GM23248 (cell line): Measurements from ENCODE around the gene PTPN23. TPM values are rescaled to one million over a fixed set of nuclear protein-coding genes. Genes with fewer than 3 reads are reported as not detected.

Source experiments
- DNase-seq: peaks from one replicate; pipeline ENCODE4 v3.0.0-alpha.2; 2015
- H2AFZ ChIP-seq: fragments of 200-600 bp; sonication (generic); 2 replicates; pipeline ENCODE4 v1.6.1; 2016; ENCODE audit warnings: antibody characterized with exemption
- H3F3A ChIP-seq: fragments of 200-600 bp; sonication (generic); 2 replicates; pipeline ENCODE4 v1.6.1; 2016; ENCODE audit warnings: mild to moderate bottlenecking, antibody characterized with exemption, mixed run types; ENCODE audit not compliant: insufficient read depth
- H3K27ac ChIP-seq: fragments of 200-600 bp; sonication (generic); 2 replicates; pipeline ENCODE4 v1.5.1; 2016; ENCODE audit warnings: mild to moderate bottlenecking
- H3K27me3 ChIP-seq: fragments of 200-600 bp; sonication (generic); replicated peaks from 2 replicates; pipeline ENCODE4 v1.6.1; 2016; ENCODE audit warnings: mild to moderate bottlenecking; ENCODE audit not compliant: insufficient read depth
- H3K36me3 ChIP-seq: fragments of 200-600 bp; sonication (generic); 2 replicates; pipeline ENCODE4 v1.6.1; 2016; ENCODE audit warnings: low read depth, mild to moderate bottlenecking
- H3K4me1 ChIP-seq: fragments of 200-600 bp; sonication (generic); 2 replicates; pipeline ENCODE4 v1.6.1; 2016; ENCODE audit warnings: mild to moderate bottlenecking; ENCODE audit not compliant: insufficient read depth
- H3K4me2 ChIP-seq: fragments of 200-600 bp; sonication (generic); one replicate; pipeline ENCODE4 v1.6.1; 2016; ENCODE audit warnings: mild to moderate bottlenecking; ENCODE audit not compliant: unreplicated experiment
- H3K4me3 ChIP-seq: fragments of 200-600 bp; sonication (generic); 2 replicates; pipeline ENCODE4 v1.5.1; 2016; ENCODE audit warnings: mild to moderate bottlenecking
- H3K79me2 ChIP-seq: fragments of 200-600 bp; sonication (generic); 2 replicates; pipeline ENCODE4 v1.6.1; 2016; ENCODE audit warnings: mild to moderate bottlenecking; ENCODE audit not compliant: insufficient read depth
- H3K9ac ChIP-seq: fragments of 200-600 bp; sonication (generic); 2 replicates; pipeline ENCODE4 v1.6.1; 2016; ENCODE audit warnings: mild to moderate bottlenecking
- H3K9me2 ChIP-seq: fragments of 200-600 bp; sonication (generic); 2 replicates; pipeline ENCODE4 v1.6.1; 2016; ENCODE audit warnings: mixed run types, mild to moderate bottlenecking, moderate library complexity; ENCODE audit not compliant: insufficient read depth
- H3K9me3 ChIP-seq: fragments of 200-600 bp; sonication (generic); one replicate; pipeline ENCODE4 v1.6.1; 2017; ENCODE audit warnings: low read depth
- H4K20me1 ChIP-seq: fragments of 200-600 bp; sonication (generic); 2 replicates; pipeline ENCODE4 v1.6.0; 2016; ENCODE audit not compliant: insufficient read depth
- EZH2 ChIP-seq: fragments of 200-600 bp; sonication (generic); IDR thresholded peaks from 2 replicates; pipeline ENCODE4 v1.6.1; 2018; ENCODE audit warnings: antibody characterized with exemption, mild to moderate bottlenecking; ENCODE audit not compliant: insufficient read depth, poor library complexity, severe bottlenecking
- EZH2phosphoT487 ChIP-seq: fragments of 200-600 bp; sonication (generic); IDR thresholded peaks from 2 replicates; pipeline ENCODE4 v1.6.1; 2018; ENCODE audit warnings: antibody characterized with exemption, moderate library complexity, mild to moderate bottlenecking, low read depth; ENCODE audit not compliant: insufficient read depth
- WGBS, 2 experiments: methylation state at CpG; one replicate each; pipeline ENCODE4 v1.1.6; 2015 to 2017; ENCODE audit warnings: low lambda C conversion rate in 2 of 2, low coverage in 1 of 2; ENCODE audit errors: missing lambda C conversion rate in 2 of 2; 5-methylcytosine and 5-hydroxymethylcytosine counted together
- in situ Hi-C: fragments of 300-500 bp; cut with MboI; formaldehyde crosslinking; loops from 2 replicates; pipeline ENCODE4 v1.15.0; 2020
- polyA plus RNA-seq: library from polyadenylated mRNA; unstranded; fragments of >200 nt; fragmentation: Nextera tagmentation; extraction: Ambion mirVana; gene quantifications from 2 replicates; pipeline ENCODE4 v1.2.1, GENCODE V29; 2016
- total RNA-seq: library from RNA; depleted of rRNA; stranded (reverse); fragments of >200 nt; shearing (Covaris generic); gene quantifications from 2 replicates; pipeline ENCODE4 v1.2.3, GENCODE V29; 2014

The PTPN23 gene
- total and polyA plus RNA-seq, 2 experiments from 2014 or later = 9.0 to 14.3 TPM

- no peak for TF ChIP-seq EZH2phosphoT487
- TF ChIP-seq EZH2 = no peak
- H3K9ac ChIP-seq = no peak overlapping the region
- no peaks in the 10 kb centered on the region for H3K9me3 ChIP-seq
- 62 to 70% methylated on average over 9 of the region's 9 CpGs for WGBS, 2 experiments
- no peaks in the 10 kb centered on the region for H3K9me2 ChIP-seq
- in situ Hi-C loops = no loop called here
- peaks cover 7% of the 10 kb centered on the region for H4K20me1 ChIP-seq
- no peak overlapping the region for H2AFZ ChIP-seq
- H3K4me2 ChIP-seq = peak overlapping the region; percentile 12
- no peaks in the 10 kb centered on the region for H3K27me3 ChIP-seq
- H3F3A ChIP-seq = peaks cover 6% of the 10 kb centered on the region; the same call in 1 of the 2 replicates
- DNase-seq = peak; percentile 55
- H3K27ac ChIP-seq = no peak overlapping the region
- H3K4me3 ChIP-seq = no peak overlapping the region
- H3K4me1 ChIP-seq = peaks cover 5% of the 10 kb centered on the region
- no peaks in the 10 kb centered on the region for H3K36me3 ChIP-seq
- H3K79me2 ChIP-seq = peaks cover 89% of the 10 kb centered on the region
Observed at GRCh38 chr3:47399531-47400270, 18.9 kb downstream of the PTPN23 start.

GRCh38 chr3:47404431-47404876 lies 23.6 kb downstream of the PTPN23 start:
- Histone ChIP-seq H3K27ac (peak overlapping the region; percentile 32; the same call in 1 of the 2 replicates), H3F3A (peaks cover 4% of the 10 kb centered on the region; the same call in 1 of the 2 replicates), H3K4me2 (no peak overlapping the region), H3K4me3 (no peak overlapping the region), H3K79me2 (peaks cover 58% of the 10 kb centered on the region), H2AFZ (no peak overlapping the region), H3K36me3 (no peaks in the 10 kb centered on the region), H3K27me3 (no peaks in the 10 kb centered on the region), H3K4me1 (peaks cover 9% of the 10 kb centered on the region; the same call in 1 of the 2 replicates), H3K9ac (peak overlapping the region; percentile 39), H3K9me2 (no peaks in the 10 kb centered on the region), H3K9me3 (no peaks in the 10 kb centered on the region), H4K20me1 (peaks cover 7% of the 10 kb centered on the region)
- TF ChIP-seq EZH2phosphoT487 (no peak), EZH2 (no peak)
- DNase-seq = no peak
- WGBS, 2 experiments = 82 to 84% methylated on average over 13 of the region's 13 CpGs
- in situ Hi-C loops = no loop called here

- H3K9me3 ChIP-seq = no peaks in the 10 kb centered on the region
- WGBS, 2 experiments = 48 to 51% methylated on average over 9 of the region's 9 CpGs
- H3K79me2 ChIP-seq = peaks cover 53% of the 10 kb centered on the region
- H3K27ac ChIP-seq = peak overlapping the region; percentile 32; the same call in 1 of the 2 replicates
- no peaks in the 10 kb centered on the region for H3K9me2 ChIP-seq
- peak overlapping the region; percentile 39 for H3K9ac ChIP-seq
- in situ Hi-C loops = no loop called here
- H3K4me2 ChIP-seq = no peak overlapping the region
- no peaks in the 10 kb centered on the region for H3F3A ChIP-seq
- peak; percentile 58 for DNase-seq
- H3K4me1 ChIP-seq = peaks cover 6% of the 10 kb centered on the region; the same call in 1 of the 2 replicates
- no peaks in the 10 kb centered on the region for H3K27me3 ChIP-seq
- no peak overlapping the region for H3K4me3 ChIP-seq
- H4K20me1 ChIP-seq = peaks cover 7% of the 10 kb centered on the region
- no peak overlapping the region for H2AFZ ChIP-seq
- no peaks in the 10 kb centered on the region for H3K36me3 ChIP-seq
- TF ChIP-seq EZH2 (no peak), EZH2phosphoT487 (no peak)
Observed at GRCh38 chr3:47404955-47405790, 24.4 kb downstream of the PTPN23 start.
